ENCODE results near the gene MORC4. TPM values are rescaled to one million over a fixed set of nuclear protein-coding genes. Genes with fewer than 3 reads are reported as not detected.

The MORC4 gene
- total RNA-seq (2014; rRNA removed; shearing (Covaris generic)), result 28.7 and 34.5 TPM in 2 replicates

DNA sequence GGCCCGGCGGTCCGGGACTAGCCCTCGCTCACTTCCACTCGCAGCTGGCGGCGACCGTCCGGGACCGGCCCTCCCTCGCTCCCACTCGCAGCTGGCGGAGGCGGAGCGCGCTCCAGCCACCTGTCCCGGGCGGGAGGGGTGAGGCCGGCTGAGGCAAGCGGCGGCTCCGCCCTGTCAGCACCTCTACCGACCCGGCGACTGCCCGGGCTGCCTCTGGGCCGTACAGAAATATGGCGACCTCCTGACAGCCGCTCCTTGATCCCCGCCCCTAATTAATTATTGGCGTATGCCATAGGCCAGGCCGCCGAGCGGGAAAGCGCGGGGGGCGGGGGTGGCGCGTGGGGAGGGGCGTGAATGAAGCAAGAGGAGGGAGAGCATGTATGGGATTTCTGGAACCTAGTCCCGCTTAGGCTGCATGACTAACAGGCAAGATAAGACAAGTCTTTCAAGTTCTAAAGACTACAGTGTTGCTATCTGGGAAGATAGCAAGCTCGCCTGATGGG is at the start of gene MORC4:
Gene MORC4, minus strand, starts transcription at position 200 of the 503 bp plus-strand sequence. CDS start 243 bp downstream, outside the sequence.
- Histone ChIP-seq H3K27ac (no peak within 1 kb of the TSS), H3K4me1 (replicated peaks) (0 out of 2 replicates have a peak, but pooled peaks cover 4% of the 10 kb centered on the region), H3K4me3 (peak within 1 kb of the TSS; percentile 67), H3K9me3 (replicated peaks) (no peaks in the 10 kb centered on the region), H3K27me3 (replicated peaks) (no peaks in the 10 kb centered on the region), H3K36me3 (no peaks in the 10 kb centered on the region)
- DNase-seq (ENCODE audit: low read depth in 1 of 2, low spot score in 2 of 2), result peak; percentile 45 to 75

GRCh38 chrX:107047622-107048021 is 47.6 kb upstream of the MORC4 start:
- no peak for DNase-seq (ENCODE audit: low read depth in 1 of 2, low spot score in 2 of 2)
- no peaks in the 10 kb centered on the region for H3K36me3 ChIP-seq
- no peaks in the 10 kb centered on the region for H3K4me1 ChIP-seq (replicated peaks)
- no peak overlapping the region for H3K27ac ChIP-seq
- H3K4me3 ChIP-seq, result no peak overlapping the region
- H3K9me3 ChIP-seq (replicated peaks), result no peaks in the 10 kb centered on the region
- no peaks in the 10 kb centered on the region for H3K27me3 ChIP-seq (replicated peaks)

GRCh38 chrX:107029752-107030151 is 29.7 kb upstream of the MORC4 start:
- H3K27ac ChIP-seq, result no peak overlapping the region
- DNase-seq (ENCODE audit: low read depth in 1 of 2, low spot score in 2 of 2), result no peak
- H3K27me3 ChIP-seq (replicated peaks), result no peaks in the 10 kb centered on the region
- no peaks in the 10 kb centered on the region for H3K36me3 ChIP-seq
- H3K4me3 ChIP-seq, result no peak overlapping the region
- no peaks in the 10 kb centered on the region for H3K4me1 ChIP-seq (replicated peaks)
- no peaks in the 10 kb centered on the region for H3K9me3 ChIP-seq (replicated peaks)

GRCh38 chrX:107025545-107025944 is 25.5 kb upstream of the MORC4 start:
- Histone ChIP-seq H3K4me3 (no peak overlapping the region), H3K9me3 (replicated peaks) (no peaks in the 10 kb centered on the region), H3K36me3 (no peaks in the 10 kb centered on the region), H3K4me1 (replicated peaks) (no peaks in the 10 kb centered on the region), H3K27me3 (replicated peaks) (no peaks in the 10 kb centered on the region), H3K27ac (no peak overlapping the region)
- DNase-seq (ENCODE audit: low read depth in 1 of 2, low spot score in 2 of 2), result peak in 1 of 2 experiments; percentile 1

DNA sequence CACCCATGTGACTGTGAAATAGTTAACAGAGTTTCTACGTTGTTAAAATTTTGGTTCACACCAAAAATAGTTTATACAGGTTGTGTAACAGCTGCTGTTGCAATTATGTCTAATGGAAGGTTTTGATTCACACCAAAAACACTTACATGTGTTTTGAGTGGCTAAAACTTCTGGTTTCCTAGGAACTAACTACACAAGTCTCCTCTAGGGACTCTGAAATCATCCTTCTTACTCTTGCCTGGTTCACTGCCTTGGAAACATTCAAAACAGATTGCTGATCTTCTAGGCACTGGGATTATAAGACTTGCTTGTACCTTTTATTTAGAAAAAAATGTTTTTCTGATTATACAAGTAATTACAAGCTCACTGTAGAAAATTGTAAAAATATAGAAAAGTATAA is 14.9 kb upstream of the MORC4 start:
- Histone ChIP-seq H3K9me3 (replicated peaks) (no peaks in the 10 kb centered on the region), H3K27ac (no peak overlapping the region), H3K36me3 (no peaks in the 10 kb centered on the region), H3K27me3 (replicated peaks) (no peaks in the 10 kb centered on the region), H3K4me1 (replicated peaks) (no peaks in the 10 kb centered on the region), H3K4me3 (no peak overlapping the region)
- no peak for DNase-seq (ENCODE audit: low read depth in 1 of 2, low spot score in 2 of 2)

GRCh38 chrX:107008034-107008433 is 8.0 kb upstream of the MORC4 start:
- Histone ChIP-seq H3K4me1 (replicated peaks) (no peaks in the 10 kb centered on the region), H3K27me3 (replicated peaks) (no peaks in the 10 kb centered on the region), H3K27ac (no peak overlapping the region), H3K36me3 (no peaks in the 10 kb centered on the region), H3K4me3 (no peak overlapping the region), H3K9me3 (replicated peaks) (no peaks in the 10 kb centered on the region)
- no peak for DNase-seq (ENCODE audit: low read depth in 1 of 2, low spot score in 2 of 2)

DNA sequence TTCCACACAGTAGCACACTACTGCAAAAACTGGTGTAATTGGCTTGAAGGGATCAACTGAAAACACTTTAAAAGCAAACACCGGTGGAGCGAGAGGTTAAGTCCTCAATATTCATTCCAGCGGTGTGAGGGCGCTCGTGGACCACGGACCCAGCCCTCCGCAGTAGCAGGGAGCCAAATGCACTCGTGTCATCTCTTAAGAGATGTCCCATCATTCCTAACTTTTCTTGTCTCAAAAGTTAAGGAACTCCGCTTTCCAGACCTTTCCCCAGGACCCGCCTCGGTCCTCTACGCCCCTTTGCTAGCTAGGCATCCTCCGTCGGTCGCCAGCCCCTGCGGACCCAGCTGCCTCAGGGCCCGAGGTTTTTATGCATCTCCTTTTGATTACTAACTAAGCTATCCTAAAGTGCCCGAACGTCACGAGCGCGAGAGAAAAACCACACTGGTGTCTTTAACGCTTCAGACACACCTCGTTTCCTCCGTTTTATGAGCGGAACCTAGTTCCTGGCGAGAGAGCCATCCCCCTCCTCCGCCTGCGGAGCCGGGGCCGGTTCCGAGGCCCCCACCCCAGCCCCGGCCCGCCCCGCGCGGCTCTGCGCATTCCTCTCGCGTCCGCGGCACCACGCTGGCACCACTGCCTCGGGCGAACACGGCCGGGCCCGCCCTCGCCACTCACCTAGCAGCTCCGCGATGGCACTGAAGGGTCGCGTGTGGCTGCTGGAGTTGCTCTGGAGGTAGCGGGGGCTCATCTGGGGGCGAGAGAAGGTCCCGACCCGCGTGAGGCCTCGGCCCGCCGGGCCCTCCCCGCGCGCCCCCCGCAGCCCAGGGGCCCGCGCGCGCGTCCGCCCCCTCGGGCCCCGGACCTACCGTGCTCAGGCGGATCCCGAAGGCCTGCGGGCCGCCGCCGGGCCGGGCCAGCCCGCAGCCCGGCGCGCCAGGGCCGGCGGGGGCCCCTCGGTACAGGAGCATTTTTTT is 723 bp downstream of the MORC4 start:
- H3K4me1 ChIP-seq (replicated peaks), result 0 out of 2 replicates have a peak, but pooled peaks cover 4% of the 10 kb centered on the region
- DNase-seq (ENCODE audit: low read depth in 1 of 2, low spot score in 2 of 2), result peak; percentile 47
- no peak overlapping the region for H3K27ac ChIP-seq
- peak overlapping the region; percentile 67 for H3K4me3 ChIP-seq
- no peaks in the 10 kb centered on the region for H3K36me3 ChIP-seq
- H3K9me3 ChIP-seq (replicated peaks), result no peaks in the 10 kb centered on the region
- H3K27me3 ChIP-seq (replicated peaks), result no peaks in the 10 kb centered on the region

GRCh38 chrX:106997611-106998010 is 2.4 kb downstream of the MORC4 start:
- H3K36me3 ChIP-seq, result no peaks in the 10 kb centered on the region
- no peaks in the 10 kb centered on the region for H3K27me3 ChIP-seq (replicated peaks)
- no peaks in the 10 kb centered on the region for H3K9me3 ChIP-seq (replicated peaks)
- H3K4me1 ChIP-seq (replicated peaks), result 0 out of 2 replicates have a peak, but pooled peaks cover 4% of the 10 kb centered on the region
- DNase-seq (ENCODE audit: low read depth in 1 of 2, low spot score in 2 of 2), result no peak
- no peak overlapping the region for H3K27ac ChIP-seq
- H3K4me3 ChIP-seq, result no peak overlapping the region

DNA sequence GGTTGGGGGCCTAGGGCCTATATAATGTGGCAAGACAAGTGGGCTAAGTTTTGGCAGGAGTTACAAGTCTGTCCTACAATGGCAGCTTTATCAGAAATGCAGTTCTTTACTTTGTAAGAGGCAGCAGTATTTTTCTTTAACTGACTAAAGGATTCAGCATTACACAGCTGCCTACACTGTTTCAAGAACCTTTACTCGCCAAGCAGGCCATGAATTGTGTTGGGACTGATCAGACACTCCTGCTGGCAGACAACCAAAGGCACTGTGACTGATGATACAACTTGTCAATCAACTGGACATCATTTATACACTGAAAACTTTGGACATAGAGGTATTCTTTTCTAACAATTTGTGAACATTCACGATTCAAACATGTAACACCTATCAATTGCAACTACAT is 4.3 kb downstream of the MORC4 start:
- H3K36me3 ChIP-seq, result no peaks in the 10 kb centered on the region
- 0 out of 2 replicates have a peak, but pooled peaks cover 4% of the 10 kb centered on the region for H3K4me1 ChIP-seq (replicated peaks)
- H3K27me3 ChIP-seq (replicated peaks), result no peaks in the 10 kb centered on the region
- no peak overlapping the region for H3K27ac ChIP-seq
- DNase-seq (ENCODE audit: low read depth in 1 of 2, low spot score in 2 of 2), result no peak
- no peaks in the 10 kb centered on the region for H3K9me3 ChIP-seq (replicated peaks)
- no peak overlapping the region for H3K4me3 ChIP-seq

- Histone ChIP-seq H3K27ac (no peak overlapping the region), H3K9me3 (replicated peaks) (no peaks in the 10 kb centered on the region), H3K4me3 (no peak overlapping the region), H3K4me1 (replicated peaks) (no peaks in the 10 kb centered on the region), H3K36me3 (no peaks in the 10 kb centered on the region), H3K27me3 (replicated peaks) (no peaks in the 10 kb centered on the region)
- no peak for DNase-seq (ENCODE audit: low read depth in 1 of 2, low spot score in 2 of 2)
Observed at GRCh38 chrX:106987488-106987887, 12.5 kb downstream of the MORC4 start.

GRCh38 chrX:106980952-106981626 is 18.9 kb downstream of the MORC4 start:
- Histone ChIP-seq H3K4me3 (no peak overlapping the region), H3K27me3 (replicated peaks) (no peaks in the 10 kb centered on the region), H3K9me3 (replicated peaks) (no peaks in the 10 kb centered on the region), H3K4me1 (replicated peaks) (no peaks in the 10 kb centered on the region), H3K36me3 (no peaks in the 10 kb centered on the region), H3K27ac (no peak overlapping the region)
- no peak for DNase-seq (ENCODE audit: low read depth in 1 of 2, low spot score in 2 of 2)

DNA sequence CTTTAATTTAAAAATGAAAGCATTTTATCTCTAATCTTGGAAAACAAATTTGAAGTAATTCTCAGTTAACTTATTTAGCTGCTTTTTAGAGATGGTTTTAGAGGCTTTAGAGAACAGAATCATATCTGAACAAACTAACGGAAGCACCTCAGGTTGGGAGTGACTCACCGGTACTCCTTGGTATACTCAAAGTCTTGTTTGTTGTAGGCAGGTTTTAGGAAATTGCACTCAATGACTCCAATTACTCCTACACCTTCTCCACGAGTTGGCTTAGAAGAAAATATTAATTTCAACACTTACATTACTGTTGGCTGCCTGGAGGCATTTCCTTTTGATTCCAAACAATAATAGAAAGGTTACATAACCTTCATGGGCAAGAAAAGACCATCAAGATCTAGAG is 23.6 kb downstream of the MORC4 start:
- Histone ChIP-seq H3K4me3 (no peak overlapping the region), H3K9me3 (replicated peaks) (no peaks in the 10 kb centered on the region), H3K27me3 (replicated peaks) (no peaks in the 10 kb centered on the region), H3K4me1 (replicated peaks) (peaks cover 3% of the 10 kb centered on the region; the same call in 1 of the 2 replicates), H3K27ac (no peak overlapping the region), H3K36me3 (no peaks in the 10 kb centered on the region)
- no peak for DNase-seq (ENCODE audit: low read depth in 1 of 2, low spot score in 2 of 2)

- DNase-seq (ENCODE audit: low read depth in 1 of 2, low spot score in 2 of 2), result no peak
- no peaks in the 10 kb centered on the region for H3K9me3 ChIP-seq (replicated peaks)
- peaks cover 3% of the 10 kb centered on the region; the same call in 1 of the 2 replicates for H3K4me1 ChIP-seq (replicated peaks)
- H3K27me3 ChIP-seq (replicated peaks), result no peaks in the 10 kb centered on the region
- no peak overlapping the region for H3K27ac ChIP-seq
- no peaks in the 10 kb centered on the region for H3K36me3 ChIP-seq
- no peak overlapping the region for H3K4me3 ChIP-seq
Observed at GRCh38 chrX:106973433-106974149, 26.4 kb downstream of the MORC4 start.
